ENCODE data around the gene PARP3.

GRCh38 chr3:51934991-51935885, 6.9 kb upstream of the PARP3 start:
- no peak for TF ChIP-seq CTCF (IDR thresholded peaks at IDR 0.05)
- TF ChIP-seq POLR2A (IDR thresholded peaks at IDR 0.05) = no peak
- TF ChIP-seq EP300 (IDR thresholded peaks at IDR 0.05) = no peak

Data from suprapubic skin (tissue), 3 donors.